Thymus (tissue), 11 donors: ENCODE measurements around the gene MTFR1L. TPM values are rescaled to one million over a fixed set of nuclear protein-coding genes. Genes with fewer than 3 reads are reported as not detected.

Source experiments
- DNase-seq, 9 donors: peaks; one replicate each; pipeline ENCODE4 v3.0.0-alpha.2; 2013; ENCODE audit warnings: low spot score in 9 of 9, low read depth in 6 of 9, missing footprints in 1 of 9
- H3K27ac ChIP-seq, 2 donors: one replicate each; pipeline ENCODE4 v1.5.1; 2013; ENCODE audit warnings: control low read depth in 1 of 2, low read depth in 1 of 2, low read length in 1 of 2, mild to moderate bottlenecking in 1 of 2, moderate library complexity in 1 of 2
- H3K27me3 ChIP-seq, 2 donors: one replicate each; pipeline ENCODE4 v1.5.1; 2013; ENCODE audit warnings: low read length in 1 of 2; ENCODE audit not compliant: control insufficient read depth in 2 of 2, insufficient read depth in 1 of 2
- H3K36me3 ChIP-seq, 2 donors: one replicate each; pipeline ENCODE4 v1.5.1; 2013; ENCODE audit warnings: low read length in 1 of 2, mild to moderate bottlenecking in 1 of 2, moderate library complexity in 1 of 2; ENCODE audit not compliant: control insufficient read depth in 2 of 2, insufficient read depth in 2 of 2
- H3K4me1 ChIP-seq, 2 donors: one replicate each; pipeline ENCODE4 v1.5.1; 2013; ENCODE audit warnings: low read length in 2 of 2; ENCODE audit not compliant: control insufficient read depth in 2 of 2, insufficient read depth in 2 of 2
- H3K4me3 ChIP-seq, 2 donors: one replicate each; pipeline ENCODE4 v1.5.1; 2013; ENCODE audit warnings: low read length in 2 of 2, control low read depth in 1 of 2, mild to moderate bottlenecking in 1 of 2
- H3K9me3 ChIP-seq, 2 donors: one replicate each; pipeline ENCODE4 v1.5.1; 2013; ENCODE audit warnings: low read length in 1 of 2, mild to moderate bottlenecking in 1 of 2; ENCODE audit not compliant: control insufficient read depth in 2 of 2, insufficient read depth in 1 of 2
- WGBS: extraction: QIAGEN DNeasy Blood & Tissue Kit; methylation state at CpG from one replicate; pipeline ENCODE4 v1.1.7; 2013; 5-methylcytosine and 5-hydroxymethylcytosine counted together
- polyA plus RNA-seq: library from polyadenylated mRNA; stranded (reverse); fragments of 200-250 nt; gene quantifications from one replicate; pipeline ENCODE4 v1.2.3, GENCODE V29; 2013
- total RNA-seq: library from RNA; stranded (reverse); fragments of 120-200 nt; gene quantifications from one replicate; pipeline ENCODE4 v1.2.4, GENCODE V29; 2013
- donor health status: healthy.

MTFR1L gene
- total and polyA plus RNA-seq, 2 donors, result 21.5 to 53.9 TPM

DNA sequence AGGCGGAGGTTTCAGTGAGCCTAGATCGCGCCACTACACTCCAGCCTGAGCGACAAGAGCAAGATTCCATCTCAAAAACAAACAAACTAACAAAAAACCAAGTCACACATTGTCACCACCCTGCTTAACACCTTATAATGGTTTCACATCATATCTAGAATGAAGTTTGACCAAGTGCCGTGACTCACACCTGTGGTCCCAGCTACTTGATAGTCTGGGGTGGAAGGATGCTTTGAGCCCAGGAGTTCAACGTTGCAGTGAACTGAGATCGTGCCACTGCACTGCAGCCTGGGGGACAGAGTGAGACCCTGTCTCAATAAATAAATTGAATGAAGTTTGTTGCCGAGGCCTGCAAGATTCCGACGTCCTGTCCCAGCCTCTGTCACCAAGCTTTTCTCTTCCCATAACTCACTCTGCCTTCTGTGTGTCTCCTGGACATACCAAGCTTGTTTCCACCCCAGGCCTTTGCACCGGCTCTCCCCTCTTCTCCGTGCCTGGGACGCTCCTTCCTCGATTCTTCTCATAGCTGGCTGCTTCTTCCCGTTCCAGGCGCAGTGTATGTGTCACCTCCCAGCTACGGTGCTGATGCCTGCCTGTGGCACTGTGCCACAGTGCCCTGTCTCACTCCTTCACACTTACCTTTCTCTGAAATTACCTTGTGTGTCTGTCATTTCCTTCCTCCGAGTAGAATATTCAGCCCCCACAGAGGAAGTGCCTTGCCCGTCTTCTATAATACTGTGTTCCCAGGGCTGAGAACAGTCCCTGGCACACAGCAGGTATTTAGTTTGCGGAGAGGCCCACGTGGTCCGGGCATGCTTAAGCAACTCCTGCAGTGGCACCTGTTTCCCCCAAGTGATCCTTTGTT is 23.6 kb upstream of the MTFR1L start:
- Histone ChIP-seq H3K4me1 (peaks cover 18 to 33% of the 10 kb centered on the region in 2 donors), H3K27me3 (peaks cover 6 to 41% of the 10 kb centered on the region in 2 donors), H3K4me3 (no peak overlapping the region), H3K36me3 (no peaks in the 10 kb centered on the region), H3K27ac (peak overlapping the region; percentile 50 to 55), H3K9me3 (peaks cover 0 to 8% of the 10 kb centered on the region in 2 donors)
- peak in 3 of 9 donors; percentile 37 to 67 (median 46) for DNase-seq
- 75% methylated on average over 22 of the region's 22 CpGs for WGBS

DNA sequence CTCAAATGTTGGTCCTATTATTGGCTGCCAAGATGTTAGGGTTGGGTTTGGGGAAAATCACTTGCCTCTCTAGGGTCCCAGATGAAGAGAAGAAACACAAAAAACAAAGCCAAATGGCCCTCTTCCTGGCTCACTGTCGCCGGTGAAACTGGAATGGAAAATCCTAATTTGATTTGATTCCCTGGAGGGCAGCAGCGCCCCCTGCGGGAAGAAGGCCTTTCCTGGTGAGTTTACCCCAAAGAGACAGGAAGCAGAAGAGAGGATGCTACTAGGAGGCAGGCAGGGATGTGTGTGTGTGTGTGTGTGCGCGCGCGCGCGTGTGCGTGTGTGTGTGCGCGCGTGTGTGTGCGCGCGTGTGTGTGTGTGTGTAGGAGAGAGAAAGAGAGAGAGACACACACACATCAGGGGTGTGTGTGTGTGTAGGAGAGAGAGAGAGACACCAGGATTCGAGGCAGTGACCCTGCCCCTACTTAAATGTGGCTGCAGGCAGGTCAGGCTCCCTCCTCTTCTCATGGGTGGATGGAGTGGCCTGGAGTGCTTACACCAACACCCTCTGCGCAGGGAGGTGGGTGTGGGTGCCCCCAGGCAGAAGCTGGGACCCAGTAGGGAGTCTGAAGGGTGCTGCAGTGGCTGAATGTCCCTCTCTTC is 22.8 kb upstream of the MTFR1L start:
- Histone ChIP-seq H3K4me1 (peaks cover 18 to 33% of the 10 kb centered on the region in 2 donors), H3K27me3 (peaks cover 8 to 44% of the 10 kb centered on the region in 2 donors), H3K36me3 (no peaks in the 10 kb centered on the region), H3K9me3 (peaks cover 0 to 8% of the 10 kb centered on the region in 2 donors), H3K4me3 (no peak overlapping the region), H3K27ac (peak overlapping the region; percentile 55 to 89)
- 5% methylated on average over 19 of the region's 19 CpGs for WGBS
- peak in 8 of 9 donors; percentile 42 to 88 (median 70) for DNase-seq

DNA sequence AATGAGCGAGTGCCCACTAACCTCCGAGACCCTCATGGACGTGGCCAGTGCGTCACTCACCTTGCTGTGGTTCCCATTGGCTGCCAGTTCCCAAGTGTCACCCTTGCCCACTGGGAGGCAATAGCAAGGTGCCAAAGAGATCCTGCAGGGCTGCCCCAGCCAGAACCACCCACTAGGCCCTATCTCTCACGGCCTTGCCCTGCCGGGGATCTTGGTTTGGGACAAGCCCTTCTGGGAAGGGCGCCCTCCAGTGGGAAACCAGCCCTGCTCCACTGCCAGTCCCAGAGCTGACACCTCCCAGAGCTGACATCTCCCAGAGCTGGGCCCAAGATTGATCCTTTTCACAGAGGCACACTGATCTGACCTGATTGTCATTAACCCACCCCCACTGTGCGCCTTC is 21.8 kb upstream of the MTFR1L start:
- Histone ChIP-seq H3K4me1 (peaks cover 18 to 33% of the 10 kb centered on the region in 2 donors), H3K27me3 (peaks cover 8 to 46% of the 10 kb centered on the region in 2 donors), H3K27ac (no peak overlapping the region), H3K9me3 (peaks cover 0 to 8% of the 10 kb centered on the region in 2 donors), H3K4me3 (no peak overlapping the region), H3K36me3 (no peaks in the 10 kb centered on the region)
- DNase-seq, result no peak
- 96% methylated on average over 8 of the region's 8 CpGs for WGBS

GRCh38 chr1:25798666-25799351 is 20.9 kb upstream of the MTFR1L start:
- no peak overlapping the region for H3K27ac ChIP-seq
- H3K4me1 ChIP-seq, result peaks cover 18 to 33% of the 10 kb centered on the region in 2 donors
- DNase-seq, result no peak

DNA sequence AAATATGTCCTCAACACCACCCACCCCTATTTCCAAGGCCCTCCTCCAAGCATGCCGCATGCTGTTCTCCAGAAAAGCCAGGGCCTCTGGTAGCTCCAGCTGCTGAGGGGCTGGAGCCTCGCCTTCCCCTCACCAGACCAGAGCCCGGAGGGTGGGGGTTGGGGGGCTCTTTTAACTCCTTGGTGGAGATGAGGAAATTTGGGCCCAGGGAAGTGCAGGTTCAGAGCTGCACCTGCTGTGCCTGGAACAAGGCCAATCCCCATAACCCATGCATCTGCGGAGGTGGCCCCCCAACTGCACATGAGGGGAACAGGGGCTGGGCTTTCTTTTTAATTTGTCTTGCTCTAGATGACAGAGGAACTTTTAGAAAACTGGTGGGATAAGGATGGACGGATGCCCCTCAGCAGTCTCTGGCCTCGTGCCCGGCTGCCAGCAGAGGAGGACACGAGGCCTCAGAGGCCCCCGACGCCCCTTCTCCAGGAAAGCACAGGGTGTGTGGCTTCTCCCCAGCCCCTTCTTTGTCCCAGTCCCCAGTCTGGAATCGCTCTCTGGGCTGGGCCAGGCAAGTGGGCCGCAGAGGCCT is 20.3 kb upstream of the MTFR1L start:
- Histone ChIP-seq H3K27me3 (peaks cover 8 to 46% of the 10 kb centered on the region in 2 donors), H3K4me3 (peak overlapping the region; percentile 25 to 66), H3K36me3 (no peaks in the 10 kb centered on the region), H3K4me1 (peaks cover 18 to 33% of the 10 kb centered on the region in 2 donors), H3K9me3 (peaks cover 0 to 8% of the 10 kb centered on the region in 2 donors), H3K27ac (peak overlapping the region in 1 of 2 donors; percentile 1)
- DNase-seq, result no peak
- 23% methylated on average over 12 of the region's 12 CpGs for WGBS

More at GRCh38 chr1:25798666-25799351, 20.9 kb upstream of the MTFR1L start:
- Histone ChIP-seq H3K4me3 (no peak overlapping the region), H3K36me3 (no peaks in the 10 kb centered on the region), H3K9me3 (peaks cover 0 to 8% of the 10 kb centered on the region in 2 donors), H3K27me3 (peaks cover 8 to 46% of the 10 kb centered on the region in 2 donors)
- 93% methylated on average over 8 of the region's 8 CpGs for WGBS

DNA sequence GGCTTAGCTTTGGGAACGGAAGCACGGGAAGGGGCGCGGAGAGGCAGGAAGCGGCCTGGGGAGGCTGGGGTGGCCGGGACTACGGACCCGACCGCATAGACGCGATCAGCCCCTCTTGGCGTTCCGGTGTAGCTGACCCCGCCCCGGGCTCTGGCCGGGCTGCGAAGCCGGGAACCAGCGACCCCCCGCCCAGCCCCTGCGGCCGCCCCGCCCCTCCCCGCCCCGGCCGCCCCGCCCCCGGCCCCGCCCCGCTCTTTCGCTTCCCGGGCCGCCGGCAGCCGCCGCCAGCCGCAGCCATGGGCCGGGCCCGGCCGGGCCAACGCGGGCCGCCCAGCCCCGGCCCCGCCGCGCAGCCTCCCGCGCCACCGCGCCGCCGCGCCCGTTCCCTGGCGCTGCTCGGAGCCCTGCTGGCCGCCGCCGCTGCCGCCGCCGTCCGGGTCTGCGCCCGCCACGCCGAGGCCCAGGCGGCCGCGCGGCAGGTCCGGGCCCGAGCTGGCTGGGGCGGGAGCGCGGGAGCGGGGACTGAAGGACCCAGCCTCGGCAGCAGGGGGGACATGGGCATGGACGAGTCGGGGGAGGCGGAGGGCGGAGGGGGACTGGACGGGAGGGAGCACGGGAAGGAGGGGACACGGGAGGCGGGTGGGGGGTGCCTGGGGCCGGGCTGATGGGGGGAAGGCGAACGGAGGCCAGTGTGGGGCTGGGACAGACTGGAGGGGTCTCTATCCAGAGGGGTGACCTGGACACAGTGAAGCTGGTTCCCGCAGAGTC is 19.6 kb upstream of the MTFR1L start, which contains the start of gene SELENON:
Gene SELENON (plus strand): TSS at position 259 of the 768 bp plus-strand sequence. CDS start 38 bp downstream, at position 297.
- no peaks in the 10 kb centered on the region for H3K36me3 ChIP-seq
- 1% methylated on average over 81 of the region's 91 CpGs for WGBS
- peak in 1 of 9 donors; percentile 31 for DNase-seq

DNA sequence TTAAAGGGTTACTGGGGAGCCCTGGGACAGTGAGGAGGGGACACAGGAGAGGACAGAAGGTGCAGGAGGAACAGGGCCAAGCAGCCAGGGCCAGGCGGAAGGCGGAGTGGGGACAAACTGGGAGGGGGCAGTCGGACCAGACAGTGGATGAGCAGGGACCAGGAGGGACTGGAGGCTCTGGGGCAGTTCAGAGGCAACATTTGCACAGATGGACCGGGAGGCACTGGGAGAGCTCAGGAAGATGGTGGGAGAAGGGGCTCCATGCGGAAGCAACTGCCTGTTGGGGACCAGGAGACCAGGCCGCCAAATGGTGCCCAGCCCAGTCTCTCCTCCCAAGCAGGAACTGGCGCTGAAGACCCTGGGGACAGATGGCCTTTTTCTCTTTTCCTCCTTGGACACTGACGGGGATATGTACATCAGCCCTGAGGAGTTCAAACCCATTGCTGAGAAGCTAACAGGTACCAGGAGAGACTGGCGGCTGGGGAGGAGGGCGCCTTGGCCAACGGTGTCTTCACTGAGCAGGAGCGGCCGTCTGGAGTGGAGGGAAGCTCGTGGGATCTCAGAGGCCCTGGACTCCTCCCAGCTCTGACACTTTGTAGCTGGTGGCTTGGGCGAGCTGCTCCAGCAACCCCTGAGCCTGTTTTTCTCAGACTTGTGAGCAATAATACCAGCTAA is 18.9 kb upstream of the MTFR1L start:
- H3K36me3 ChIP-seq, result no peaks in the 10 kb centered on the region
- H3K27ac ChIP-seq, result no peak overlapping the region
- H3K4me1 ChIP-seq, result peaks cover 18 to 33% of the 10 kb centered on the region in 2 donors
- 83% methylated on average over 15 of the region's 15 CpGs for WGBS
- peaks cover 0 to 8% of the 10 kb centered on the region in 2 donors for H3K9me3 ChIP-seq
- H3K27me3 ChIP-seq, result peaks cover 8 to 44% of the 10 kb centered on the region in 2 donors
- peak overlapping the region; percentile 37 to 66 for H3K4me3 ChIP-seq
- DNase-seq, result no peak

More for the DNA sequence above, 19.6 kb upstream of the MTFR1L start, which contains the start of gene SELENON:
- Histone ChIP-seq H3K27me3 (peaks cover 8 to 44% of the 10 kb centered on the region in 2 donors), H3K27ac (peak within 1 kb of the TSS in 1 of 2 donors; percentile 1), H3K4me3 (peak within 1 kb of the TSS; percentile 37 to 66), H3K9me3 (peaks cover 0 to 8% of the 10 kb centered on the region in 2 donors), H3K4me1 (peaks cover 18 to 33% of the 10 kb centered on the region in 2 donors)
